ENCODE measurements around the gene CDC14A.

CDC14A gene

GRCh38 chr1:100360790-100361510 is 8.6 kb downstream of the CDC14A start:
- peak in 1 of 2 donors; percentile 40 for DNase-seq
- H3K27me3 ChIP-seq, result no peaks in the 10 kb centered on the region
- H3K9me3 ChIP-seq, result no peaks in the 10 kb centered on the region
- intact Hi-C loops (cut with DNase I; ENCODE audit: low total_unique reads), result no loop called here
- no peak overlapping the region for H3K4me3 ChIP-seq
- H3K36me3 ChIP-seq, result no peaks in the 10 kb centered on the region
- H3K27ac ChIP-seq, result no peak overlapping the region
- peaks cover 0 to 20% (median 3%) of the 10 kb centered on the region in 4 donors for H3K4me1 ChIP-seq
- TF ChIP-seq, protein P1, sequence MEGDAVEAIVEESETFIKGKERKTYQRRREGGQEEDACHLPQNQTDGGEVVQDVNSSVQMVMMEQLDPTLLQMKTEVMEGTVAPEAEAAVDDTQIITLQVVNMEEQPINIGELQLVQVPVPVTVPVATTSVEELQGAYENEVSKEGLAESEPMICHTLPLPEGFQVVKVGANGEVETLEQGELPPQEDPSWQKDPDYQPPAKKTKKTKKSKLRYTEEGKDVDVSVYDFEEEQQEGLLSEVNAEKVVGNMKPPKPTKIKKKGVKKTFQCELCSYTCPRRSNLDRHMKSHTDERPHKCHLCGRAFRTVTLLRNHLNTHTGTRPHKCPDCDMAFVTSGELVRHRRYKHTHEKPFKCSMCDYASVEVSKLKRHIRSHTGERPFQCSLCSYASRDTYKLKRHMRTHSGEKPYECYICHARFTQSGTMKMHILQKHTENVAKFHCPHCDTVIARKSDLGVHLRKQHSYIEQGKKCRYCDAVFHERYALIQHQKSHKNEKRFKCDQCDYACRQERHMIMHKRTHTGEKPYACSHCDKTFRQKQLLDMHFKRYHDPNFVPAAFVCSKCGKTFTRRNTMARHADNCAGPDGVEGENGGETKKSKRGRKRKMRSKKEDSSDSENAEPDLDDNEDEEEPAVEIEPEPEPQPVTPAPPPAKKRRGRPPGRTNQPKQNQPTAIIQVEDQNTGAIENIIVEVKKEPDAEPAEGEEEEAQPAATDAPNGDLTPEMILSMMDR (IDR thresholded peaks at IDR 0.05), result no peak

- Histone ChIP-seq H3K4me3 (no peak overlapping the region), H3K36me3 (no peaks in the 10 kb centered on the region), H3K4me1 (peaks cover 0 to 20% (median 3%) of the 10 kb centered on the region in 4 donors), H3K27ac (no peak overlapping the region), H3K27me3 (no peaks in the 10 kb centered on the region), H3K9me3 (no peaks in the 10 kb centered on the region)
- no peak for DNase-seq
- TF ChIP-seq, protein P1 (IDR thresholded peaks at IDR 0.05), result no peak
- intact Hi-C loops (cut with DNase I; ENCODE audit: low total_unique reads), result no loop called here
These were observed 9.3 kb downstream of the CDC14A start for GRCh38 chr1:100361511-100362089.

DNA sequence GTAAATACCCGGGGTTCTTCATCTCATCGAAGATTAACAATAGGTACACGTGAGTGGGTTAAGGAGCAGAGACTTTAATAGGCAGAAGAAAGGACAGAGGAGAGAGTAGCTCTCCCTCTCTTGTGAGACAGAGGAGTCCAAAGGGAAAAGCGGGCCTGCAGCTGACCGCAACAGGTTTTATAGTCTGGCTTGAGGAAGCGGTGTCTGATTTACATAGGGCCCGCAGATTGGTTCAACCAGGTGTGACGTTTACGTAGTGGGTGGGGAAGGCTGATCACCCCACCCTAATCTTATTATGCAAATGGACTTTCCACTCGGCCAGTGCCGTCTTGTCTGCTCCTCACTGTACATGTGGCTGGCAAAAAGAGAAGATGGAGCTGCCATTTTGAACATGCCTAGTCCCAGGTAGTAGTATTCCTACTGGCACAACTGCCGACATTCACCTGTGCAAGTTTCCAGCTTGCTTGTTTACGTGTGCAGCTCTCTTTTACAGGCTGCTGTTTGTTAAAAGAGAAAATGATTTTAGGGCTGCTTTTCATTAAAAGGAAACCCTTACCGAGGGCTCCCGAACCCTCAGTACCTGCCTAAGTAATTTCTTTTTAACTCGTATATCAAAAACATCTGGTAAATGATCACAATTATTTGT is 10.6 kb downstream of the CDC14A start:
- Histone ChIP-seq H3K27ac (no peak overlapping the region), H3K4me1 (peaks cover 0 to 20% (median 3%) of the 10 kb centered on the region in 4 donors), H3K4me3 (no peak overlapping the region), H3K36me3 (no peaks in the 10 kb centered on the region), H3K27me3 (no peaks in the 10 kb centered on the region), H3K9me3 (no peaks in the 10 kb centered on the region)
- intact Hi-C loops (cut with DNase I; ENCODE audit: low total_unique reads), result no loop called here
- DNase-seq, result no peak
- TF ChIP-seq, protein P1 (IDR thresholded peaks at IDR 0.05), result no peak

DNA sequence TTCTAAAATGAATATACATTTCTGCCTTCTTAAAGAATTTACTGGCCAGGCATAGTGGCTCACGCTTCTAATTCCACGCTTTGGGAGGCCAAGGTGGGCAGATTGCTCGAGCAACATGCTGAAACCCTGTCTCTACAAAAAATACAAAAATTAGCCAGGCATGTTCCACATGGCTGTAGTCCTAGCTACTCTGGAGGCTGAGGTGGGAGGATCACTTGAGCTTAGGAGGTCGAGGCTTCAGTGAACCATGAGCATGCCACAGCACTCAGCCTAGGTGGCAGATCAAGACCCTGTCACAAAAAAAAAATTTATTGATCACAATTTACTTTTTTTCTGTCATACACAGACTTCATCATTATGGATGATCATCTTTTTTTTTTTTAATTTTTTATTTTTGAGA is 11.5 kb downstream of the CDC14A start:
- Histone ChIP-seq H3K27ac (no peak overlapping the region), H3K9me3 (no peaks in the 10 kb centered on the region), H3K4me1 (peaks cover 0 to 20% (median 3%) of the 10 kb centered on the region in 4 donors), H3K4me3 (no peak overlapping the region), H3K36me3 (no peaks in the 10 kb centered on the region), H3K27me3 (no peaks in the 10 kb centered on the region)
- intact Hi-C loops (cut with DNase I; ENCODE audit: low total_unique reads), result no loop called here
- DNase-seq, result no peak
- TF ChIP-seq, protein P1 (IDR thresholded peaks at IDR 0.05), result no peak

GRCh38 chr1:100364697-100365096 is 12.4 kb downstream of the CDC14A start:
- Histone ChIP-seq H3K36me3 (no peaks in the 10 kb centered on the region), H3K9me3 (no peaks in the 10 kb centered on the region), H3K27me3 (no peaks in the 10 kb centered on the region), H3K4me1 (peaks cover 0 to 14% (median 3%) of the 10 kb centered on the region in 4 donors), H3K4me3 (no peak overlapping the region), H3K27ac (no peak overlapping the region)
- DNase-seq, result no peak
- TF ChIP-seq, protein P1 (IDR thresholded peaks at IDR 0.05), result no peak
- intact Hi-C loops (cut with DNase I; ENCODE audit: low total_unique reads), result no loop called here

Data from tibial artery (tissue), 4 donors.